Left ventricle myocardium inferior (tissue), 1 donor: Measurements from ENCODE around the gene EPS8. TPM values are rescaled to one million over a fixed set of nuclear protein-coding genes. Genes with fewer than 3 reads are reported as not detected.

Source experiments
- DNase-seq: peaks from one replicate; pipeline ENCODE4 v3.0.0-alpha.2; 2020
- H3K27ac ChIP-seq: fragments of 200-600 bp; replicated peaks from 2 replicates; pipeline ENCODE4 v1.8.0; 2021
- H3K27me3 ChIP-seq: fragments of 200-600 bp; 2 replicates; pipeline ENCODE4 v1.8.0; 2021; ENCODE audit warnings: low read depth
- H3K36me3 ChIP-seq: fragments of 200-600 bp; 2 replicates; pipeline ENCODE4 v1.8.0; 2021
- H3K4me1 ChIP-seq: fragments of 200-600 bp; 2 replicates; pipeline ENCODE4 v1.8.0; 2021
- H3K4me3 ChIP-seq: fragments of 200-600 bp; 2 replicates; pipeline ENCODE4 v1.8.0; 2021; ENCODE audit warnings: mild to moderate bottlenecking, moderate library complexity
- H3K9me3 ChIP-seq: fragments of 200-600 bp; replicated peaks from 2 replicates; pipeline ENCODE4 v1.8.0; 2021
- CTCF ChIP-seq: fragments of 200-600 bp; IDR thresholded peaks from 2 replicates; pipeline ENCODE4 v1.8.0; 2021; ENCODE audit warnings: antibody characterized with exemption, mild to moderate bottlenecking, borderline replicate concordance
- intact Hi-C: fragments of 100-400 bp; cut with micrococcal nuclease; formaldehyde crosslinking; loops from one replicate; pipeline ENCODE4 v1.11.0; 2022
- total RNA-seq: library from RNA; stranded (reverse); fragmentation: NEBNext Ultra II Directional; extraction: Animal tissue kit (Norgen Biotek cat#: 25700); gene quantifications from one replicate; pipeline ENCODE4 v1.2.1, GENCODE V29; 2021
- donor health status: DM: no; HTN: yes; CAD: no; lungs with severe emphysema.

Gene EPS8
- total RNA-seq, 1 donor from 2014 or later: 18.9 TPM

- H3K4me3 ChIP-seq: no peak overlapping the region
- DNase-seq: no peak
- H3K4me1 ChIP-seq: no peaks in the 10 kb centered on the region
- H3K27ac ChIP-seq: no peak overlapping the region
- H3K36me3 ChIP-seq: peaks cover 7% of the 10 kb centered on the region
- intact Hi-C loops: no loop called here
- TF ChIP-seq CTCF: no peak
- H3K27me3 ChIP-seq: no peaks in the 10 kb centered on the region
- H3K9me3 ChIP-seq: no peaks in the 10 kb centered on the region
Measured at GRCh38 chr12:15677726-15678201, 111.4 kb downstream of the EPS8 start.

GRCh38 chr12:15677228-15677627 is 112.0 kb downstream of the EPS8 start:
- Histone ChIP-seq H3K4me1 (no peaks in the 10 kb centered on the region), H3K27me3 (no peaks in the 10 kb centered on the region), H3K4me3 (no peak overlapping the region), H3K9me3 (no peaks in the 10 kb centered on the region), H3K27ac (no peak overlapping the region), H3K36me3 (peaks cover 7% of the 10 kb centered on the region)
- intact Hi-C loops: no loop called here
- TF ChIP-seq CTCF: no peak
- DNase-seq: no peak

- DNase-seq: no peak
- Histone ChIP-seq H3K27ac (no peak overlapping the region), H3K4me1 (peaks cover 5% of the 10 kb centered on the region), H3K4me3 (no peak overlapping the region), H3K36me3 (peaks cover 5% of the 10 kb centered on the region), H3K9me3 (no peaks in the 10 kb centered on the region), H3K27me3 (no peaks in the 10 kb centered on the region)
- TF ChIP-seq CTCF: no peak
- intact Hi-C loops: no loop called here
Measured at GRCh38 chr12:15672671-15673270, 116.4 kb downstream of the EPS8 start.

- Histone ChIP-seq H3K27ac (no peak overlapping the region), H3K36me3 (peaks cover 10% of the 10 kb centered on the region), H3K27me3 (no peaks in the 10 kb centered on the region), H3K4me3 (no peak overlapping the region), H3K9me3 (no peaks in the 10 kb centered on the region), H3K4me1 (peaks cover 5% of the 10 kb centered on the region)
- DNase-seq: no peak
- intact Hi-C loops: no loop called here
- TF ChIP-seq CTCF: no peak
Measured at GRCh38 chr12:15670756-15671155, 118.4 kb downstream of the EPS8 start.

GRCh38 chr12:15669256-15669948 is 119.8 kb downstream of the EPS8 start:
- TF ChIP-seq CTCF: no peak
- Histone ChIP-seq H3K36me3 (peaks cover 24% of the 10 kb centered on the region), H3K4me1 (peaks cover 5% of the 10 kb centered on the region), H3K9me3 (no peaks in the 10 kb centered on the region), H3K27me3 (no peaks in the 10 kb centered on the region), H3K4me3 (no peak overlapping the region), H3K27ac (no peak overlapping the region)
- intact Hi-C loops: no loop called here
- no peak for DNase-seq
